DMS53 (cell line): Measurements from ENCODE around the gene TTC9B.

Experiments used
- DNase-seq: peaks from one replicate; lab custom pipeline; 2025; lab: John Stamatoyannopoulos, UW

The TTC9B gene

GRCh38 chr19:40247735-40248262, 29.6 kb upstream of the TTC9B start:
- DNase-seq, result no peak

- no peak for DNase-seq
These were observed 29.0 kb upstream of the TTC9B start for GRCh38 chr19:40247178-40247577.

- no peak for DNase-seq
These were observed 28.3 kb upstream of the TTC9B start for GRCh38 chr19:40246292-40247073.

GRCh38 chr19:40245506-40246128, 27.4 kb upstream of the TTC9B start:
- DNase-seq, result no peak

- DNase-seq, result no peak
These were observed 26.6 kb upstream of the TTC9B start for GRCh38 chr19:40244579-40245317.

- no peak for DNase-seq
These were observed 25.0 kb upstream of the TTC9B start for GRCh38 chr19:40243181-40243580.

GRCh38 chr19:40242480-40242879, 24.3 kb upstream of the TTC9B start:
- no peak for DNase-seq

GRCh38 chr19:40241809-40242384, 23.7 kb upstream of the TTC9B start:
- DNase-seq, result no peak

- no peak for DNase-seq
These were observed 23.1 kb upstream of the TTC9B start for GRCh38 chr19:40241125-40241808.

GRCh38 chr19:40240332-40240731, 22.1 kb upstream of the TTC9B start:
- no peak for DNase-seq

GRCh38 chr19:40239415-40240226, 21.4 kb upstream of the TTC9B start:
- DNase-seq, result no peak

- no peak for DNase-seq
These were observed 20.6 kb upstream of the TTC9B start for GRCh38 chr19:40238775-40239174.

- DNase-seq, result no peak
These were observed 19.6 kb upstream of the TTC9B start for GRCh38 chr19:40237791-40238190.

GRCh38 chr19:40236366-40236765, 18.2 kb upstream of the TTC9B start:
- DNase-seq, result no peak

- DNase-seq, result no peak
These were observed 17.8 kb upstream of the TTC9B start for GRCh38 chr19:40236026-40236355.

- no peak for DNase-seq
These were observed 17.2 kb upstream of the TTC9B start for GRCh38 chr19:40235238-40236025.

GRCh38 chr19:40234429-40235237, 16.4 kb upstream of the TTC9B start:
- DNase-seq, result no peak

GRCh38 chr19:40233811-40234389, 15.7 kb upstream of the TTC9B start:
- DNase-seq, result no peak
